H1 (cell line): ENCODE measurements around the gene FCF1. TPM values are rescaled to one million over a fixed set of nuclear protein-coding genes. Genes with fewer than 3 reads are reported as not detected.

Experiments
- CBX8 ChIP-seq: fragments of 300-800, 300-1000 bp; sonication (generic); IDR thresholded peaks from 2 replicates; pipeline ENCODE4 v1.7.1; 2016; ENCODE audit warnings: low read depth, low read length, borderline replicate concordance
- CHD2 ChIP-seq: IDR thresholded peaks from 2 replicates; pipeline ENCODE4 v1.6.1; 2012; ENCODE audit warnings: low read length, improper control_type of control experiment
- CREB1 ChIP-seq: IDR thresholded peaks from 2 replicates; pipeline ENCODE4 v1.6.1; 2012; ENCODE audit warnings: inconsistent platforms
- EGR1 ChIP-seq: IDR thresholded peaks from 2 replicates; pipeline ENCODE4 v1.6.1; 2011; ENCODE audit warnings: low read depth, low read length, borderline replicate concordance
- HDAC2 ChIP-seq, 2 experiments: fragments of 300-600 bp in 1 of 2; sonication (generic) in 1 of 2; IDR thresholded peaks; 2 replicates each; pipeline ENCODE4 v1.6.1; 2011 to 2012; ENCODE audit warnings: low read depth in 2 of 2, low read length in 2 of 2, mild to moderate bottlenecking in 2 of 2, moderate library complexity in 2 of 2, borderline replicate concordance in 1 of 2, inconsistent platforms in 1 of 2
- KDM4A ChIP-seq: IDR thresholded peaks from one replicate; pipeline ENCODE4 v1.7.1; 2012; ENCODE audit warnings: low read depth, mild to moderate bottlenecking, moderate library complexity, low read length, inconsistent platforms; ENCODE audit not compliant: severe bottlenecking
- KDM5A ChIP-seq: fragments of 200-600 bp; IDR thresholded peaks from 2 replicates; pipeline ENCODE4 v1.7.1; 2012; ENCODE audit warnings: mild to moderate bottlenecking, low read length, inconsistent platforms, mixed read lengths
- POLR2A ChIP-seq, 2 experiments: IDR thresholded peaks; 1 replicate in 1 of 2; 2 replicates in 1 of 2; pipeline ENCODE4 v1.6.1; 2011; ENCODE audit warnings: low read depth in 2 of 2, low read length in 2 of 2, mild to moderate bottlenecking in 2 of 2; ENCODE audit errors: control extremely low read depth in 1 of 2
- SAP30 ChIP-seq: fragments of 300-600 bp; sonication (generic); IDR thresholded peaks from 2 replicates; pipeline ENCODE4 v1.7.1; 2012; ENCODE audit warnings: low read length, moderate library complexity, mild to moderate bottlenecking, inconsistent platforms; ENCODE audit not compliant: insufficient read depth, insufficient replicate concordance
- SIN3A ChIP-seq, 2 experiments: IDR thresholded peaks in 1 of 2; conservative IDR thresholded peaks in 1 of 2; 2 replicates each; pipeline ENCODE4 v1.6.1; 2011 to 2012; ENCODE audit warnings: low read length in 2 of 2, improper control_type of control experiment in 1 of 2, low read depth in 1 of 2, mild to moderate bottlenecking in 1 of 2
- SP1 ChIP-seq: IDR thresholded peaks from 2 replicates; pipeline ENCODE4 v1.6.1; 2011; ENCODE audit warnings: low read depth, low read length
- SP4 ChIP-seq: IDR thresholded peaks from 2 replicates; pipeline ENCODE4 v1.6.1; 2012; ENCODE audit warnings: low read length, inconsistent platforms
- SRF ChIP-seq: IDR thresholded peaks from 2 replicates; pipeline ENCODE4 v1.6.1; 2011; ENCODE audit warnings: mild to moderate bottlenecking, low read depth, low read length, moderate library complexity
- TAF1 ChIP-seq: IDR thresholded peaks from 2 replicates; pipeline ENCODE4 v1.6.1; 2011; ENCODE audit warnings: mild to moderate bottlenecking, low read depth, low read length
- TAF7 ChIP-seq: optimal IDR thresholded peaks from 2 replicates; pipeline ENCODE3; 2011; ENCODE audit warnings: low read depth, mild to moderate bottlenecking, inconsistent platforms, low read length, moderate library complexity, borderline replicate concordance
- TCF12 ChIP-seq: IDR thresholded peaks from 2 replicates; pipeline ENCODE4 v1.6.1; 2011; ENCODE audit warnings: low read depth, mild to moderate bottlenecking, low read length
- polyA plus RNA-seq, 7 experiments: library from polyadenylated mRNA; depleted of rRNA in 3 of 7; stranded (reverse) in 5 of 7; unstranded in 2 of 7; fragments of >200 nt in 5 of 7; fragments of 200-250 nt in 2 of 7; gene quantifications; 1 replicate in 5 of 7; 2 replicates in 1 of 7; 4 replicates in 1 of 7; pipeline versions ENCODE4 v1.2.1 to v1.2.3, GENCODE V29; 2011 to 2013; ENCODE audit warnings: missing spikeins in 2 of 7, mixed read lengths in 2 of 7
- total RNA-seq: library from RNA; stranded (reverse); fragmentation: NEBNext Ultra II Directional; extraction: Animal tissue kit (Norgen Biotek cat#: 25700); gene quantifications from 2 replicates; pipeline ENCODE4 v1.2.1, GENCODE V29; 2021
- TF ChIP-seq, protein P1 (sequence below): IDR thresholded peaks from 2 replicates; pipeline ENCODE4 v1.6.1; 2011; ENCODE audit warnings: low read depth, mild to moderate bottlenecking, low read length; ENCODE audit not compliant: insufficient read depth

FCF1 gene
- total and polyA plus RNA-seq, 2 of the 8 experiments (the other 6 are each of a cell fraction or from before 2014, with no cell fraction given), result 48.1 to 84.3 TPM

DNA sequence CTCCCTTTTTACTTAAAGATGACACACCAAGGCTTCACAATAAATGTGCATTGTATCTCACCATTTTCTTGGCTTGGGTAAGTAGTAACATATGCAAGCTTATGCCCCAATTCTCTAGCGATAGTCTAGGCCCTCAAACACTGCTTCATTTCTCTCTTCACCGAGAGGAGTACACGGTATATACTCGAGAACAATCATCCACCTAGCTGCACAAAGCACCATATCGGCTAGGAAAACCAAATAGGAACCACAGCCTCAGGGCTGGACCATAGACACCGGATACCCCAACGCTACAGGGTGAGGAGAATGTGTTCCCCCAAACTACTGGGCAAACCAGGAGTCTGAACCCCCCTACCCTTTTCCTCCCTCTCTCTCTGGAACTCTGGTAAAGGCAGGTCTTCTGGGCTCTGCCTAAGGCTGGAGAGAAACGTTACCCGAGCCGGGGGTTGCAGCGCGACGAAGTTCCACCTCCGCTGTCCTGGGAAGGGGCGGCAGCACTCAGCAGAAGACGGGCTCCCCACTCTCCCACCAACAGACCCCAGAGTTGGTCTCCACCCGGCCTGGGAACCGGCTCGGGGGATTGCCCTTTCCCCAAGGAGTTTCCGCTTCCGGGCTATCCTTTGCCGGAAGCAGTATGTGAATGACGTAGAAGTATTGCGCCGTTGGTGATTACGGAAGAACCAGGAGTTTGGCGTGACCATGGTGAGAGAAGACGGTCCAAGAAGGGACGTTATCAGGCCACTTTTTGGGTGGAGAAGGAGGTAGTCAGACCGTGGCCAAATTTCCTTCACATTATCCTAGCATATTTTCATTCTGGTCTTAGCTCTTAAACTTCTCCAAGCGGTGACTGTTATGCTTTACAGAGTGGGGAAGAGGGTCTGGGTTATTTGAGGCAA, at the start of gene FCF1, which contains the start of gene AREL1 (continued):
- TF ChIP-seq TAF7 (peak; percentile 30), EGR1 (no peak), KDM4A (peak; percentile 74), HDAC2 (IDR thresholded peaks at IDR 0.05; ENCODE audit: borderline replicate concordance in 1 of 2, low read depth in 2 of 2, low read length in 2 of 2) (no peak), POLR2A (IDR thresholded peaks at IDR 0.05; ENCODE audit: control extremely low read depth in 1 of 2, low read depth in 2 of 2, low read length in 2 of 2) (peak; percentile 64 to 91), CBX8 (no peak), KDM5A (peak; percentile 83), SRF (peak; percentile 58; the same call in 1 of the 2 replicates), TAF1 (peak; percentile 81; the same call in 1 of the 2 replicates), SP1 (0 out of 2 replicates have a peak, but pooled peaks have one; percentile 30), CREB1 (peak; percentile 99), SAP30 (peak; percentile 37), SIN3A (conservative IDR thresholded peaks at IDR 0.05 in 1 of 2, IDR thresholded peaks at IDR 0.05 in 1 of 2; ENCODE audit: low read depth in 1 of 2, low read length in 2 of 2) (peak; percentile 89 to 93), TCF12 (no peak), CHD2 (peak; percentile 52; the same call in 1 of the 2 replicates), SP4 (peak; percentile 64)
- TF ChIP-seq, protein P1, sequence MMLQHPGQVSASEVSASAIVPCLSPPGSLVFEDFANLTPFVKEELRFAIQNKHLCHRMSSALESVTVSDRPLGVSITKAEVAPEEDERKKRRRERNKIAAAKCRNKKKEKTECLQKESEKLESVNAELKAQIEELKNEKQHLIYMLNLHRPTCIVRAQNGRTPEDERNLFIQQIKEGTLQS, result peak; percentile 66; the same call in 1 of the 2 replicates
- TF ChIP-seq, all 59 proteins: peak for 19
